SK-N-SH (cell line): Measurements from ENCODE around the gene GAB1. TPM values are rescaled to one million over a fixed set of nuclear protein-coding genes. Genes with fewer than 3 reads are reported as not detected.

ENCODE experiments used
- CTCF ChIA-PET: fragments of 300-600, 350-600 bp; formaldehyde crosslinking; extraction: SDS; loops from one replicate; lab custom pipeline; 2021; lab: Yijun Ruan, JAX
- POLR2A ChIA-PET: fragments of 350-600 bp; sonication (Branson Sonifier 250); formaldehyde crosslinking; extraction: SDS; loops from one replicate; lab custom pipeline; 2020; ENCODE audit warnings: antibody characterized with exemption, inconsistent platforms; lab: Yijun Ruan, JAX
- DNase-seq: peaks from one replicate; pipeline ENCODE4 v3.0.0; 2012
- H2AFZ ChIP-seq: fragments of 200-600 bp; sonication (generic); 2 replicates; pipeline ENCODE4 v1.8.1; 2016; ENCODE audit warnings: antibody characterized with exemption, mild to moderate bottlenecking, low read depth
- H3F3A ChIP-seq: fragments of 200-600 bp; sonication (generic); replicated peaks from 2 replicates; pipeline ENCODE3; 2016; ENCODE audit warnings: antibody characterized with exemption, mild to moderate bottlenecking; ENCODE audit not compliant: insufficient read depth
- H3K27ac ChIP-seq, 2 experiments: fragments of 200-500 bp in 1 of 2; fragments of 200-600 bp in 1 of 2; sonication (Bioruptor generic) in 1 of 2; sonication (generic), shearing (Covaris generic) in 1 of 2; 2 replicates each; pipeline versions ENCODE4 v1.5.1 to v1.6.1; 2014 to 2016; ENCODE audit warnings: low read depth in 2 of 2, inconsistent platforms in 1 of 2, low read length in 1 of 2, mild to moderate bottlenecking in 1 of 2, mixed read lengths in 1 of 2
- H3K27me3 ChIP-seq: fragments of 200-600 bp; sonication (generic), shearing (Covaris generic); 2 replicates; pipeline ENCODE4 v1.6.1; 2016; ENCODE audit warnings: mixed run types; ENCODE audit not compliant: insufficient read depth
- H3K36me3 ChIP-seq, 2 experiments: fragments of 200-500 bp in 1 of 2; fragments of 200-600 bp in 1 of 2; sonication (Bioruptor generic) in 1 of 2; sonication (generic) in 1 of 2; replicated peaks in 1 of 2; 2 replicates each; pipeline versions ENCODE3 to v1.5.1; 2014 to 2016; ENCODE audit warnings: low read length in 1 of 2, mild to moderate bottlenecking in 1 of 2; ENCODE audit not compliant: insufficient read depth in 2 of 2, control insufficient read depth in 1 of 2
- H3K4me1 ChIP-seq, 2 experiments: fragments of 200-500 bp in 1 of 2; fragments of 200-600 bp in 1 of 2; sonication (Bioruptor generic) in 1 of 2; sonication (generic), shearing (Covaris generic) in 1 of 2; 2 replicates each; pipeline versions ENCODE4 v1.5.1 to v1.6.1; 2014 to 2016; ENCODE audit warnings: low read depth in 1 of 2, low read length in 1 of 2, mixed run types in 1 of 2; ENCODE audit not compliant: insufficient read depth in 2 of 2, control insufficient read depth in 1 of 2
- H3K4me2 ChIP-seq: fragments of 200-600 bp; sonication (generic), shearing (Covaris generic); 2 replicates; pipeline ENCODE4 v1.6.1; 2017; ENCODE audit warnings: mixed run types
- H3K4me3 ChIP-seq, 2 experiments: fragments of 200-500 bp in 1 of 2; fragments of 200-600 bp in 1 of 2; sonication (Bioruptor generic) in 1 of 2; sonication (generic), shearing (Covaris generic) in 1 of 2; 2 replicates each; pipeline versions ENCODE4 v1.5.1 to v1.8.1; 2014 to 2016; ENCODE audit warnings: low read depth in 2 of 2, inconsistent platforms in 1 of 2, low read length in 1 of 2, mild to moderate bottlenecking in 1 of 2, mixed read lengths in 1 of 2, moderate library complexity in 1 of 2
- H3K79me2 ChIP-seq: fragments of 200-600 bp; sonication (generic); 2 replicates; pipeline ENCODE4 v1.8.1; 2017; ENCODE audit warnings: mild to moderate bottlenecking; ENCODE audit not compliant: insufficient read depth
- H3K9ac ChIP-seq: fragments of 200-600 bp; sonication (generic); 2 replicates; pipeline ENCODE4 v1.6.1; 2017; ENCODE audit warnings: mixed run types
- H3K9me2 ChIP-seq: fragments of 200-600 bp; sonication (generic); 2 replicates; pipeline ENCODE4 v1.6.1; 2017; ENCODE audit warnings: mixed run types
- H3K9me3 ChIP-seq: fragments of 200-600 bp; sonication (generic); 2 replicates; pipeline ENCODE4 v1.6.1; 2017; ENCODE audit warnings: mixed run types, mild to moderate bottlenecking, moderate library complexity
- H4K20me1 ChIP-seq: fragments of 200-600 bp; sonication (generic); 2 replicates; pipeline ENCODE4 v1.6.1; 2017; ENCODE audit warnings: mild to moderate bottlenecking, mixed run types; ENCODE audit not compliant: insufficient read depth
- FOSL2 ChIP-seq: IDR thresholded peaks from 2 replicates; pipeline ENCODE4 v1.4.0; 2012; ENCODE audit warnings: low read depth, mild to moderate bottlenecking, moderate library complexity, borderline replicate concordance
- FOXJ3 ChIP-seq: sonication (generic); formaldehyde crosslinking; IDR thresholded peaks from 2 replicates; pipeline ENCODE4 v1.5.1; 2020; ENCODE audit warnings: mild to moderate bottlenecking, missing genetic modification reagents
- FOXM1 ChIP-seq: IDR thresholded peaks from 2 replicates; pipeline ENCODE4 v1.4.0; 2012; ENCODE audit warnings: low read depth, mild to moderate bottlenecking
- JUND ChIP-seq: IDR thresholded peaks from 2 replicates; pipeline ENCODE4 v1.4.0; 2012
- PBX3 ChIP-seq: IDR thresholded peaks from 2 replicates; pipeline ENCODE4; 2012
- POLR2AphosphoS5 ChIP-seq: IDR thresholded peaks from 2 replicates; pipeline ENCODE4 v1.6.1; 2012; ENCODE audit warnings: low read depth, low read length
- RAD21 ChIP-seq: IDR thresholded peaks from 2 replicates; pipeline ENCODE4 v1.6.1; 2012; ENCODE audit warnings: mild to moderate bottlenecking, low read length
- REST ChIP-seq: IDR thresholded peaks from 2 replicates; pipeline ENCODE4 v1.6.1; 2012; ENCODE audit warnings: mild to moderate bottlenecking, low read depth, low read length, moderate library complexity
- RFX5 ChIP-seq: IDR thresholded peaks from 2 replicates; pipeline ENCODE4 v1.6.1; 2012; ENCODE audit warnings: mild to moderate bottlenecking, improper control_type of control experiment, low read length
- SMC3 ChIP-seq: IDR thresholded peaks from 2 replicates; pipeline ENCODE4 v1.6.1; 2012; ENCODE audit warnings: low read depth, low read length, improper control_type of control experiment
- TEAD4 ChIP-seq: IDR thresholded peaks from 2 replicates; pipeline ENCODE4 v1.4.0; 2012; ENCODE audit warnings: mild to moderate bottlenecking, borderline replicate concordance; ENCODE audit not compliant: insufficient read depth
- USF2 ChIP-seq: fragments of 150-350 bp; IDR thresholded peaks from 2 replicates; pipeline ENCODE4 v1.6.1; 2017; ENCODE audit warnings: antibody characterized with exemption, low read length, low read depth, borderline replicate concordance
- YY1 ChIP-seq: IDR thresholded peaks from 2 replicates; pipeline ENCODE4 v1.4.0; 2012; ENCODE audit warnings: low read depth, mild to moderate bottlenecking
- WGBS: methylation state at CpG from one replicate; pipeline ENCODE4 v1.1.6; 2017; ENCODE audit warnings: low lambda C conversion rate; 5-methylcytosine and 5-hydroxymethylcytosine counted together
- polyA plus RNA-seq, 3 experiments: library from polyadenylated mRNA; depleted of rRNA; stranded (reverse); fragments of >200 nt; gene quantifications; 2 replicates each; pipeline ENCODE4 v1.2.3, GENCODE V29; 2012

The GAB1 gene
- polyA plus RNA-seq, 1 of the 3 experiments (the other 2 are of a cell fraction): 3.7 TPM

- Histone ChIP-seq H3K27me3 (no peaks in the 10 kb centered on the region), H3K4me1 (peaks cover 0 to 2% of the 10 kb centered on the region in 2 experiments; a peak in 2 of 4 replicates), H3F3A (no peaks in the 10 kb centered on the region), H3K27ac (no peak overlapping the region), H3K4me3 (no peak overlapping the region), H3K36me3 (no peaks in the 10 kb centered on the region), H3K79me2 (no peaks in the 10 kb centered on the region), H3K9me2 (no peaks in the 10 kb centered on the region), H3K4me2 (no peak overlapping the region), H3K9me3 (no peaks in the 10 kb centered on the region)
- ChIA-PET POLR2A (no interaction called here), CTCF (no interaction called here)
- 68% methylated on average over 2 of the region's 2 CpGs for WGBS
- DNase-seq: no peak
- TF ChIP-seq POLR2AphosphoS5 (no peak), RFX5 (no peak), YY1 (no peak), TEAD4 (no peak)
- TF ChIP-seq, all 33 proteins: peak for 0
- Histone ChIP-seq H2AFZ (no peak overlapping the region), H4K20me1 (no peaks in the 10 kb centered on the region), H3K9ac (no peak overlapping the region)
Observed at GRCh38 chr4:143300860-143301259, 35.8 kb upstream of the GAB1 start.

GRCh38 chr4:143302536-143302935 lies 34.1 kb upstream of the GAB1 start:
- H3K4me3 ChIP-seq: no peak overlapping the region
- H3F3A ChIP-seq: no peaks in the 10 kb centered on the region
- no peak overlapping the region for H2AFZ ChIP-seq
- 88% methylated on average over 1 of the region's 1 CpG for WGBS
- ChIA-PET CTCF (interaction anchor here (1.3 kb wide), 1 partner anchor 15 kb away, joined by 3 read pairs; no protein-coding TSS in a partner anchor), POLR2A (no interaction called here)
- H3K4me1 ChIP-seq: no peaks in the 10 kb centered on the region; a peak in 1 of 4 replicates
- no peaks in the 10 kb centered on the region for H3K79me2 ChIP-seq
- no peaks in the 10 kb centered on the region for H4K20me1 ChIP-seq
- H3K9me3 ChIP-seq: no peaks in the 10 kb centered on the region
- no peaks in the 10 kb centered on the region for H3K27me3 ChIP-seq
- H3K27ac ChIP-seq: no peak overlapping the region
- H3K9ac ChIP-seq: no peak overlapping the region
- TF ChIP-seq REST (no peak), FOXM1 (no peak), YY1 (no peak), RAD21 (no peak), FOSL2 (no peak), TEAD4 (no peak), USF2 (no peak), JUND (no peak), PBX3 (no peak), FOXJ3 (CRISPR knock-in tag) (no peak), SMC3 (no peak)
- no peaks in the 10 kb centered on the region for H3K36me3 ChIP-seq
- H3K9me2 ChIP-seq: no peaks in the 10 kb centered on the region
- no peak overlapping the region for H3K4me2 ChIP-seq
- no peak for DNase-seq
